Measurements from ENCODE around the gene FANCC.

- no peak for TF ChIP-seq POLR2AphosphoS5 (IDR thresholded peaks at IDR 0.05; ENCODE audit: low read depth, low read length)
- TF ChIP-seq, protein P1, sequence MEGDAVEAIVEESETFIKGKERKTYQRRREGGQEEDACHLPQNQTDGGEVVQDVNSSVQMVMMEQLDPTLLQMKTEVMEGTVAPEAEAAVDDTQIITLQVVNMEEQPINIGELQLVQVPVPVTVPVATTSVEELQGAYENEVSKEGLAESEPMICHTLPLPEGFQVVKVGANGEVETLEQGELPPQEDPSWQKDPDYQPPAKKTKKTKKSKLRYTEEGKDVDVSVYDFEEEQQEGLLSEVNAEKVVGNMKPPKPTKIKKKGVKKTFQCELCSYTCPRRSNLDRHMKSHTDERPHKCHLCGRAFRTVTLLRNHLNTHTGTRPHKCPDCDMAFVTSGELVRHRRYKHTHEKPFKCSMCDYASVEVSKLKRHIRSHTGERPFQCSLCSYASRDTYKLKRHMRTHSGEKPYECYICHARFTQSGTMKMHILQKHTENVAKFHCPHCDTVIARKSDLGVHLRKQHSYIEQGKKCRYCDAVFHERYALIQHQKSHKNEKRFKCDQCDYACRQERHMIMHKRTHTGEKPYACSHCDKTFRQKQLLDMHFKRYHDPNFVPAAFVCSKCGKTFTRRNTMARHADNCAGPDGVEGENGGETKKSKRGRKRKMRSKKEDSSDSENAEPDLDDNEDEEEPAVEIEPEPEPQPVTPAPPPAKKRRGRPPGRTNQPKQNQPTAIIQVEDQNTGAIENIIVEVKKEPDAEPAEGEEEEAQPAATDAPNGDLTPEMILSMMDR (IDR thresholded peaks at IDR 0.05 in 2 of 3, conservative IDR thresholded peaks at IDR 0.05 in 1 of 3; ENCODE audit: borderline replicate concordance in 1 of 3, insufficient read depth in 1 of 3, low read depth in 2 of 3, low read length in 2 of 3), result no peak
- TF ChIP-seq JUND (IDR thresholded peaks at IDR 0.05), result no peak
- TF ChIP-seq POLR2A (IDR thresholded peaks at IDR 0.05; ENCODE audit: borderline replicate concordance, extremely low read depth, insufficient read depth, insufficient read length), result peak; percentile 8
- no peak for TF ChIP-seq FOSL1 (IDR thresholded peaks at IDR 0.05; ENCODE audit: low read depth)
- no peak for TF ChIP-seq EZH2 (IDR thresholded peaks at IDR 0.05)
- TF ChIP-seq, protein P2, sequence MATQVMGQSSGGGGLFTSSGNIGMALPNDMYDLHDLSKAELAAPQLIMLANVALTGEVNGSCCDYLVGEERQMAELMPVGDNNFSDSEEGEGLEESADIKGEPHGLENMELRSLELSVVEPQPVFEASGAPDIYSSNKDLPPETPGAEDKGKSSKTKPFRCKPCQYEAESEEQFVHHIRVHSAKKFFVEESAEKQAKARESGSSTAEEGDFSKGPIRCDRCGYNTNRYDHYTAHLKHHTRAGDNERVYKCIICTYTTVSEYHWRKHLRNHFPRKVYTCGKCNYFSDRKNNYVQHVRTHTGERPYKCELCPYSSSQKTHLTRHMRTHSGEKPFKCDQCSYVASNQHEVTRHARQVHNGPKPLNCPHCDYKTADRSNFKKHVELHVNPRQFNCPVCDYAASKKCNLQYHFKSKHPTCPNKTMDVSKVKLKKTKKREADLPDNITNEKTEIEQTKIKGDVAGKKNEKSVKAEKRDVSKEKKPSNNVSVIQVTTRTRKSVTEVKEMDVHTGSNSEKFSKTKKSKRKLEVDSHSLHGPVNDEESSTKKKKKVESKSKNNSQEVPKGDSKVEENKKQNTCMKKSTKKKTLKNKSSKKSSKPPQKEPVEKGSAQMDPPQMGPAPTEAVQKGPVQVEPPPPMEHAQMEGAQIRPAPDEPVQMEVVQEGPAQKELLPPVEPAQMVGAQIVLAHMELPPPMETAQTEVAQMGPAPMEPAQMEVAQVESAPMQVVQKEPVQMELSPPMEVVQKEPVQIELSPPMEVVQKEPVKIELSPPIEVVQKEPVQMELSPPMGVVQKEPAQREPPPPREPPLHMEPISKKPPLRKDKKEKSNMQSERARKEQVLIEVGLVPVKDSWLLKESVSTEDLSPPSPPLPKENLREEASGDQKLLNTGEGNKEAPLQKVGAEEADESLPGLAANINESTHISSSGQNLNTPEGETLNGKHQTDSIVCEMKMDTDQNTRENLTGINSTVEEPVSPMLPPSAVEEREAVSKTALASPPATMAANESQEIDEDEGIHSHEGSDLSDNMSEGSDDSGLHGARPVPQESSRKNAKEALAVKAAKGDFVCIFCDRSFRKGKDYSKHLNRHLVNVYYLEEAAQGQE (IDR thresholded peaks at IDR 0.05; ENCODE audit: low read depth), result no peak
- no peak for TF ChIP-seq EGR1 (IDR thresholded peaks at IDR 0.05; ENCODE audit: low read depth)
- TF ChIP-seq, protein P3, sequence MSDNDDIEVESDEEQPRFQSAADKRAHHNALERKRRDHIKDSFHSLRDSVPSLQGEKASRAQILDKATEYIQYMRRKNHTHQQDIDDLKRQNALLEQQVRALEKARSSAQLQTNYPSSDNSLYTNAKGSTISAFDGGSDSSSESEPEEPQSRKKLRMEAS (IDR thresholded peaks at IDR 0.05), result no peak; the same call in 1 of the 2 replicates
- TF ChIP-seq ELF1 (IDR thresholded peaks at IDR 0.05; ENCODE audit: borderline replicate concordance, low read depth), result no peak
- no peak for TF ChIP-seq TCF7L2 (IDR thresholded peaks at IDR 0.05; ENCODE audit: borderline replicate concordance, extremely low read depth, insufficient read depth, insufficient read length)
- no peak; the same call in 1 of the 2 replicates for TF ChIP-seq SIN3A (IDR thresholded peaks at IDR 0.05; ENCODE audit: low read depth)
- no peak for TF ChIP-seq RAD21 (IDR thresholded peaks at IDR 0.05; ENCODE audit: low read depth)
These were observed 753 bp downstream of the FANCC start for GRCh38 chr9:95316794-95317118.
